ENCODE measurements around the gene GABARAP.

GABARAP gene

DNA sequence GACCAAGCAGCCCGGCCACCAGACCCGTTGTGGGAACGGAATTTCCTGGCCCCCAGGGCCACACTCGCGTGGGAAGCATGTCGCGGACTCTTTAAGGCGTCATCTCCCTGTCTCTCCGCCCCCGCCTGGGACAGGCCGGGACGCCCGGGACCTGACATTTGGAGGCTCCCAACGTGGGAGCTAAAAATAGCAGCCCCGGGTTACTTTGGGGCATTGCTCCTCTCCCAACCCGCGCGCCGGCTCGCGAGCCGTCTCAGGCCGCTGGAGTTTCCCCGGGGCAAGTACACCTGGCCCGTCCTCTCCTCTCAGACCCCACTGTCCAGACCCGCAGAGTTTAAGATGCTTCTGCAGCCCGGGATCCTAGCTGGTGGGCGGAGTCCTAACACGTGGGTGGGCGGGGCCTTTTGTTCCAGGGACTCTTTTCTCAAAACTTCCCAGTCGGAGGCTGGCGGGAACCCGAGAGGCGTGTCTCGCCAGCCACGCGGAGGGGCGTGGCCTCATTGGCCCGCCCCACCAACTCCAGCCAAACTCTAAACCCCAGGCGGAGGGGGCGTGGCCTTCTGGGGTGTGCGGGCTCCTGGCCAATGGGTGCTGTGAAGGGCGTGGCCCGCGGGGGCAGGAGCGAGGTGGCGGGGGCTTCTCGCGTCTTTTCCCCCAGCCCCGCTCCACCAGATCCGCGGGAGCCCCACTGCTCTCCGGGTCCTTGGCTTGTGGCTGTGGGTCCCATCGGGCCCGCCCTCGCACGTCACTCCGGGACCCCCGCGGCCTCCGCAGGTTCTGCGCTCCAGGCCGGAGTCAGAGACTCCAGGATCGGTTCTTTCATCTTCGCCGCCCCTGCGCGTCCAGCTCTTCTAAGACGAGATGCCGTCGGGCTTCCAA is 39.1 kb upstream of the GABARAP start, which contains the start of gene SLC2A4:
SLC2A4 (plus strand) TSS at position 645 of the 879 bp plus-strand sequence; CDS start at position 862, 217 bp downstream.
- no peaks in the 10 kb centered on the region for H3K79me2 ChIP-seq (ENCODE audit: insufficient read depth, low read length)
- H2AFZ ChIP-seq (ENCODE audit: low read length) = peak within 1 kb of the TSS; percentile 83
- 0 out of 2 replicates have a peak, but pooled peaks cover 3% of the 10 kb centered on the region for H3F3A ChIP-seq (ENCODE audit: low read depth)
- no peaks in the 10 kb centered on the region for H3K36me3 ChIP-seq (ENCODE audit: insufficient read depth, low read length)
- H3K9me2 ChIP-seq (replicated peaks; ENCODE audit: low read depth, low read length) = no peaks in the 10 kb centered on the region
- peak within 1 kb of the TSS; percentile 18 for H3K9ac ChIP-seq (ENCODE audit: low read depth, low read length, poor library complexity, severe bottlenecking)
- H3K4me3 ChIP-seq (ENCODE audit: low read length, poor library complexity, severe bottlenecking) = peak within 1 kb of the TSS; percentile 69
- peaks cover 13% of the 10 kb centered on the region for H3K4me1 ChIP-seq (ENCODE audit: insufficient read depth, low read length, poor library complexity, severe bottlenecking)
- peak within 1 kb of the TSS; percentile 90 for H3K4me2 ChIP-seq (ENCODE audit: low read depth, low read length, poor library complexity, severe bottlenecking)
- no peaks in the 10 kb centered on the region for H3K9me3 ChIP-seq (ENCODE audit: insufficient read depth, low read depth, low read length)
- no peaks in the 10 kb centered on the region for H3K27me3 ChIP-seq (ENCODE audit: insufficient read depth, low read length, poor library complexity, severe bottlenecking)
- TF ChIP-seq, protein P1, sequence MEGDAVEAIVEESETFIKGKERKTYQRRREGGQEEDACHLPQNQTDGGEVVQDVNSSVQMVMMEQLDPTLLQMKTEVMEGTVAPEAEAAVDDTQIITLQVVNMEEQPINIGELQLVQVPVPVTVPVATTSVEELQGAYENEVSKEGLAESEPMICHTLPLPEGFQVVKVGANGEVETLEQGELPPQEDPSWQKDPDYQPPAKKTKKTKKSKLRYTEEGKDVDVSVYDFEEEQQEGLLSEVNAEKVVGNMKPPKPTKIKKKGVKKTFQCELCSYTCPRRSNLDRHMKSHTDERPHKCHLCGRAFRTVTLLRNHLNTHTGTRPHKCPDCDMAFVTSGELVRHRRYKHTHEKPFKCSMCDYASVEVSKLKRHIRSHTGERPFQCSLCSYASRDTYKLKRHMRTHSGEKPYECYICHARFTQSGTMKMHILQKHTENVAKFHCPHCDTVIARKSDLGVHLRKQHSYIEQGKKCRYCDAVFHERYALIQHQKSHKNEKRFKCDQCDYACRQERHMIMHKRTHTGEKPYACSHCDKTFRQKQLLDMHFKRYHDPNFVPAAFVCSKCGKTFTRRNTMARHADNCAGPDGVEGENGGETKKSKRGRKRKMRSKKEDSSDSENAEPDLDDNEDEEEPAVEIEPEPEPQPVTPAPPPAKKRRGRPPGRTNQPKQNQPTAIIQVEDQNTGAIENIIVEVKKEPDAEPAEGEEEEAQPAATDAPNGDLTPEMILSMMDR (conservative IDR thresholded peaks at IDR 0.05; ENCODE audit: low read length) = no peak
- no peak for TF ChIP-seq EZH2phosphoT487 (IDR thresholded peaks at IDR 0.05; ENCODE audit: borderline replicate concordance)
- no peaks in the 10 kb centered on the region for H4K20me1 ChIP-seq (ENCODE audit: insufficient read depth, low read length, poor library complexity, severe bottlenecking)

DNA sequence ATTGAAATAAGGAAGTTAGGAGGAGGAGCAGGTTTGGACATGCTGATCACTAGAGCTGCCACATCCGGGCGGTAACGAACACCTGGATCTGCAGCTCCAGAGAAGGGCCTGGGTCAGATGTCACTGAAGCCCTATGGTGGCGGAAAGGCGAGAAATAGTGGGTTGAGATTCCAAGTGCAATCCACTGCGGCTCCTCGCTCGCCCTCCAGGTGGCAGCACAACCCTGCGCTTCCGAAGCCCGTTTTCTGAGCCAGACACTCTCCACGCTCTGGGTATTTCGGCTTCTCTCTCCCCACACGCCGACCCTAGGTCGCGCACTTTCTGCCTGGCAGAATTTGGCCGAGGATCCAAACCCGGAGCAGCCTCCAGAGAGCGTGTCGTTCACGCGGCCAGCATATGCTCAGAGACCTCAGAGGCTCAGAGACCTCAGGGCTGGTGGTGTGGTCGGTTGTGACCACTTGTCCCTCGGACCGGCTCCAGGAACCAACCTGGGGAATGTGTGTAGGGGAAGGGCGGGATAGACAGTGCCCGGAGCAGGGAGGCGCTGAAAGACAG is 38.3 kb upstream of the GABARAP start:
- H3K36me3 ChIP-seq (ENCODE audit: insufficient read depth, low read length) = no peaks in the 10 kb centered on the region
- no peaks in the 10 kb centered on the region for H3K9me2 ChIP-seq (replicated peaks; ENCODE audit: low read depth, low read length)
- H3K4me3 ChIP-seq (ENCODE audit: low read length, poor library complexity, severe bottlenecking) = peak overlapping the region; percentile 69
- peak overlapping the region; percentile 90 for H3K4me2 ChIP-seq (ENCODE audit: low read depth, low read length, poor library complexity, severe bottlenecking)
- H2AFZ ChIP-seq (ENCODE audit: low read length) = peak overlapping the region; percentile 83
- no peaks in the 10 kb centered on the region for H3K27me3 ChIP-seq (ENCODE audit: insufficient read depth, low read length, poor library complexity, severe bottlenecking)
- no peaks in the 10 kb centered on the region for H4K20me1 ChIP-seq (ENCODE audit: insufficient read depth, low read length, poor library complexity, severe bottlenecking)
- H3K9ac ChIP-seq (ENCODE audit: low read depth, low read length, poor library complexity, severe bottlenecking) = peak overlapping the region; percentile 18
- H3K4me1 ChIP-seq (ENCODE audit: insufficient read depth, low read length, poor library complexity, severe bottlenecking) = peaks cover 13% of the 10 kb centered on the region
- no peaks in the 10 kb centered on the region for H3K79me2 ChIP-seq (ENCODE audit: insufficient read depth, low read length)
- H3F3A ChIP-seq (ENCODE audit: low read depth) = 0 out of 2 replicates have a peak, but pooled peaks cover 3% of the 10 kb centered on the region
- no peak for TF ChIP-seq EZH2phosphoT487 (IDR thresholded peaks at IDR 0.05; ENCODE audit: borderline replicate concordance)
- TF ChIP-seq, protein P1 (conservative IDR thresholded peaks at IDR 0.05; ENCODE audit: low read length) = peak; percentile 93
- H3K9me3 ChIP-seq (ENCODE audit: insufficient read depth, low read depth, low read length) = no peaks in the 10 kb centered on the region

DNA sequence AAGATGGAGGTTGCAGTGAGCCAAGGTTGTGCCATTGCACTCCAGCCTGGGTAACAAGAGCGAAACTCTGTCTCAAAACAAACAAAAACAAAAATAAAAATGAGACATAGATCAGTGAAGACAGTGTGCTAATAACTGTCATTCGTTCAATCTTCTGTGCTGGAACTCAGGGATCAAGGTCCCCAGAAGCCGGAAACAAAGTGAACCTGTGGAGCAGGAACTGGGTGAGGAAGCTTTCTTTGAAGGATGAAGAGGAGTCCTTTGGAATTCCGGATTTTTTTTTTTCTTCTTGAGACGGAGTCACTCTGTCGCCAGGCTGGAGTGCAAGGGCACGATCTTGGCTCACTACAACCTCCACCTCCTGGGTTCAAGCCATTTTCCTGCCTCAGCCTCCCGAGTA is 37.2 kb upstream of the GABARAP start:
- no peaks in the 10 kb centered on the region for H3K36me3 ChIP-seq (ENCODE audit: insufficient read depth, low read length)
- no peak overlapping the region for H3K4me3 ChIP-seq (ENCODE audit: low read length, poor library complexity, severe bottlenecking)
- H3K9ac ChIP-seq (ENCODE audit: low read depth, low read length, poor library complexity, severe bottlenecking) = no peak overlapping the region
- peaks cover 13% of the 10 kb centered on the region for H3K4me1 ChIP-seq (ENCODE audit: insufficient read depth, low read length, poor library complexity, severe bottlenecking)
- TF ChIP-seq EZH2phosphoT487 (IDR thresholded peaks at IDR 0.05; ENCODE audit: borderline replicate concordance) = no peak
- TF ChIP-seq, protein P1 (conservative IDR thresholded peaks at IDR 0.05; ENCODE audit: low read length) = no peak
- H3F3A ChIP-seq (ENCODE audit: low read depth) = 0 out of 2 replicates have a peak, but pooled peaks cover 3% of the 10 kb centered on the region
- H2AFZ ChIP-seq (ENCODE audit: low read length) = no peak overlapping the region
- no peak overlapping the region for H3K4me2 ChIP-seq (ENCODE audit: low read depth, low read length, poor library complexity, severe bottlenecking)
- H4K20me1 ChIP-seq (ENCODE audit: insufficient read depth, low read length, poor library complexity, severe bottlenecking) = no peaks in the 10 kb centered on the region
- H3K79me2 ChIP-seq (ENCODE audit: insufficient read depth, low read length) = no peaks in the 10 kb centered on the region
- H3K27me3 ChIP-seq (ENCODE audit: insufficient read depth, low read length, poor library complexity, severe bottlenecking) = no peaks in the 10 kb centered on the region
- no peaks in the 10 kb centered on the region for H3K9me2 ChIP-seq (replicated peaks; ENCODE audit: low read depth, low read length)
- H3K9me3 ChIP-seq (ENCODE audit: insufficient read depth, low read depth, low read length) = no peaks in the 10 kb centered on the region
